ENCODE data around the gene SCAMP2.

- no peak for TF ChIP-seq POLR2A (IDR thresholded peaks at IDR 0.05)
- TF ChIP-seq CTCF (IDR thresholded peaks at IDR 0.05 in 4 of 5, conservative IDR thresholded peaks at IDR 0.05 in 1 of 5): no peak
Observed at GRCh38 chr15:74812533-74812932, 60.6 kb downstream of the SCAMP2 start, which contains the start of gene LMAN1L.

All from gastrocnemius medialis (tissue), 4 donors.